K562 (cell line): Measurements from ENCODE around the gene YBX1. TPM values are rescaled to one million over a fixed set of nuclear protein-coding genes. Genes with fewer than 3 reads are reported as not detected.

Experiments
- DACH1 ChIP-seq: fragments of 450-650 bp; IDR thresholded peaks from 2 replicates; pipeline ENCODE4 v1.6.1; 2018; ENCODE audit not compliant: partially characterized antibody
- IRF2 ChIP-seq: sonication (generic); formaldehyde crosslinking; IDR thresholded peaks from 2 replicates; pipeline ENCODE4 v1.8.1; 2022; ENCODE audit warnings: mild to moderate bottlenecking, missing genetic modification reagents
- JUND ChIP-seq, 2 experiments: IDR thresholded peaks; 2 replicates in 1 of 2; 3 replicates in 1 of 2; pipeline ENCODE4 v1.6.1; 2011; ENCODE audit warnings: borderline replicate concordance in 2 of 2, low read depth in 2 of 2, low read length in 2 of 2, improper control_type of control experiment in 1 of 2, missing biosample characterization in 1 of 2, missing genetic modification characterization in 1 of 2, missing genetic modification reagents in 1 of 2
- NONO ChIP-seq, 2 experiments: fragments of 200-400 bp in 1 of 2; fragments of 450-650 bp in 1 of 2; formaldehyde crosslinking in 1 of 2; IDR thresholded peaks; 2 replicates each; pipeline ENCODE4 v1.6.1; 2017; ENCODE audit warnings: low read depth in 2 of 2, mild to moderate bottlenecking in 2 of 2, moderate library complexity in 2 of 2, low read length in 1 of 2
- NR2C1 ChIP-seq, 2 experiments: fragments of 450-650 bp; IDR thresholded peaks; 2 replicates each; pipeline ENCODE4 v1.6.1; 2017; ENCODE audit warnings: mild to moderate bottlenecking in 2 of 2, antibody characterized with exemption in 1 of 2, inconsistent platforms in 1 of 2, missing compliant biosample characterization in 1 of 2, missing genetic modification characterization in 1 of 2
- TCFL5 ChIP-seq: fragments of 250-450 bp; sonication (Bioruptor Pico); conservative IDR thresholded peaks from 2 replicates; pipeline ENCODE4 v1.6.1; 2021; ENCODE audit warnings: mild to moderate bottlenecking, moderate library complexity, matching md5 sums
- ZKSCAN8 ChIP-seq: fragments of 200-800 bp; sonication (Bioruptor generic); IDR thresholded peaks from 2 replicates; pipeline ENCODE4 v1.6.1; 2016; ENCODE audit warnings: missing genetic modification characterization, missing compliant biosample characterization
- ZMIZ1 ChIP-seq, 2 experiments: fragments of 150-350 bp in 1 of 2; IDR thresholded peaks; 2 replicates each; pipeline ENCODE4 v1.6.1; 2012 to 2016; ENCODE audit warnings: low read depth in 2 of 2, low read length in 2 of 2, mild to moderate bottlenecking in 1 of 2, moderate library complexity in 1 of 2
- ZNF3 ChIP-seq: fragments of 250-450 bp; sonication (Bioruptor Pico); IDR thresholded peaks from 2 replicates; pipeline ENCODE4 v1.5.0; 2021; ENCODE audit warnings: mild to moderate bottlenecking, moderate library complexity
- ZNF318 ChIP-seq, 2 experiments: fragments of 450-650 bp; IDR thresholded peaks; 2 replicates each; pipeline ENCODE4 v1.6.1; 2016; ENCODE audit warnings: mild to moderate bottlenecking in 2 of 2, borderline replicate concordance in 1 of 2, low read depth in 1 of 2, moderate library complexity in 1 of 2
- polyA plus RNA-seq, 8 experiments: library from polyadenylated mRNA; depleted of rRNA in 4 of 8; stranded (reverse) in 5 of 8; unstranded in 3 of 8; fragments of >200 nt; fragmentation: Nextera tagmentation in 2 of 8; fragmentation: Illumina TruSeq in 1 of 8; extraction: Ambion mirVana in 2 of 8; extraction: Trizol in 1 of 8; gene quantifications; 2 replicates each; pipeline versions ENCODE4 v1.2.1 to v1.2.3, GENCODE V29; 2011 to 2014; ENCODE audit warnings: inconsistent platforms in 1 of 8, missing spikeins in 1 of 8
- total RNA-seq, 7 experiments: library from RNA; depleted of rRNA in 6 of 7; stranded (reverse); fragments of >200 nt in 6 of 7; fragmentation: Illumina TruSeq in 2 of 7; extraction: Trizol in 2 of 7; gene quantifications; 2 replicates each; pipeline versions ENCODE4 v1.2.1 to v1.2.3, GENCODE V29; 2011 to 2021; ENCODE audit warnings: low replicate concordance in 1 of 7

Gene YBX1
- total and polyA plus RNA-seq, 9 of the 15 experiments (the other 6 are each of a cell fraction or from before 2014, with no cell fraction given): 363 to 1,955 (median 1,216) TPM

- TF ChIP-seq IRF2 (CRISPR knock-in tag) (no peak), ZMIZ1 (IDR thresholded peaks at IDR 0.05; ENCODE audit: low read depth in 2 of 2, low read length in 2 of 2) (0 out of 4 replicates have a peak, but pooled peaks of 1 of the 2 experiments have one; percentile 40), DACH1 (no peak), ZNF318 (IDR thresholded peaks at IDR 0.05; ENCODE audit: borderline replicate concordance in 1 of 2, low read depth in 1 of 2) (peak in 1 of 2 experiments; percentile 58; a peak in 1 of 4 replicates), NONO (IDR thresholded peaks at IDR 0.05; ENCODE audit: low read depth in 2 of 2, low read length in 1 of 2) (no peak), ZNF3 (CRISPR knock-in tag) (no peak), TCFL5 (CRISPR knock-in tag) (no peak), NR2C1 (IDR thresholded peaks at IDR 0.05) (peak; percentile 100), NR2C1 (tag; IDR thresholded peaks at IDR 0.05) (peak; percentile 100), JUND (IDR thresholded peaks at IDR 0.05; ENCODE audit: borderline replicate concordance, low read depth, low read length) (peak; percentile 65), JUND (tag; IDR thresholded peaks at IDR 0.05; ENCODE audit: borderline replicate concordance, low read depth, low read length) (peak; percentile 32; the same call in 2 of the 3 replicates), ZKSCAN8 (CRISPR knock-in tag) (no peak)
Measured at GRCh38 chr1:42657981-42658876, 24.0 kb upstream of the YBX1 start, which contains the start of gene PPIH (continued).
